Smooth muscle cell (in vitro differentiated cells): ENCODE results near the gene FLNC. TPM values are rescaled to one million over a fixed set of nuclear protein-coding genes. Genes with fewer than 3 reads are reported as not detected.

Source experiments
- DNase-seq: peaks from one replicate; lab custom pipeline; 2025; ENCODE audit not compliant: unreplicated experiment; lab: John Stamatoyannopoulos, UW
- H2AFZ ChIP-seq: fragments of 200-600 bp; sonication (generic); 2 replicates; pipeline ENCODE4 v1.6.0; 2016; ENCODE audit warnings: antibody characterized with exemption, low read depth, mild to moderate bottlenecking
- H3F3A ChIP-seq: fragments of 200-600 bp; sonication (generic); 2 replicates; pipeline ENCODE4 v1.6.0; 2017; ENCODE audit warnings: antibody characterized with exemption, low read depth
- H3K27ac ChIP-seq: fragments of 200-600 bp; sonication (generic); 2 replicates; pipeline ENCODE4 v1.5.1; 2016; ENCODE audit warnings: low read depth, mild to moderate bottlenecking
- H3K27me3 ChIP-seq: fragments of 200-600 bp; sonication (generic); 2 replicates; pipeline ENCODE4 v1.6.1; 2016; ENCODE audit warnings: low read depth, mild to moderate bottlenecking
- H3K36me3 ChIP-seq: fragments of 200-600 bp; sonication (generic); 2 replicates; pipeline ENCODE4 v1.5.1; 2016; ENCODE audit warnings: low read depth
- H3K4me1 ChIP-seq: fragments of 200-600 bp; sonication (generic); 2 replicates; pipeline ENCODE4 v1.5.1; 2016; ENCODE audit warnings: low read depth
- H3K4me2 ChIP-seq: fragments of 200-600 bp; sonication (generic); 2 replicates; pipeline ENCODE4 v1.6.0; 2016; ENCODE audit warnings: mild to moderate bottlenecking
- H3K4me3 ChIP-seq: fragments of 200-600 bp; sonication (generic); 2 replicates; pipeline ENCODE4 v1.5.1; 2016; ENCODE audit warnings: mild to moderate bottlenecking
- H3K79me2 ChIP-seq: fragments of 200-600 bp; sonication (generic); 2 replicates; pipeline ENCODE4 v1.6.0; 2016; ENCODE audit warnings: low read depth, mild to moderate bottlenecking
- H3K9ac ChIP-seq: fragments of 200-600 bp; sonication (generic); 2 replicates; pipeline ENCODE4 v1.6.0; 2016; ENCODE audit warnings: low read depth
- H3K9me3 ChIP-seq: fragments of 200-600 bp; sonication (generic); replicated peaks from 2 replicates; pipeline ENCODE4 v1.5.1; 2016; ENCODE audit warnings: low read depth
- H4K20me1 ChIP-seq: fragments of 200-600 bp; sonication (generic); 2 replicates; pipeline ENCODE4 v1.6.0; 2016; ENCODE audit warnings: low read depth
- WGBS: methylation state at CpG from one replicate; pipeline ENCODE4 v1.1.7; 2016; ENCODE audit warnings: low lambda C conversion rate; 5-methylcytosine and 5-hydroxymethylcytosine counted together
- polyA plus RNA-seq: library from polyadenylated mRNA; unstranded; fragments of >200 nt; fragmentation: Nextera tagmentation; extraction: Ambion mirVana; gene quantifications from 2 replicates; pipeline ENCODE4 v1.2.1, GENCODE V29; 2016
- total RNA-seq: library from RNA; depleted of rRNA; stranded (reverse); fragments of >200 nt; gene quantifications from 2 replicates; pipeline ENCODE4 v1.2.3, GENCODE V29; 2014
- TF ChIP-seq, protein P1 (sequence below): fragments of 200-600 bp; sonication (generic); IDR thresholded peaks from 2 replicates; pipeline ENCODE4 v1.5.1; 2017; ENCODE audit warnings: borderline replicate concordance, mild to moderate bottlenecking, antibody characterized with exemption; ENCODE audit not compliant: insufficient read depth, poor library complexity, severe bottlenecking

Gene FLNC
- total and polyA plus RNA-seq, 2 experiments from 2014 or later, result 31.7 to 34.2 TPM

DNA sequence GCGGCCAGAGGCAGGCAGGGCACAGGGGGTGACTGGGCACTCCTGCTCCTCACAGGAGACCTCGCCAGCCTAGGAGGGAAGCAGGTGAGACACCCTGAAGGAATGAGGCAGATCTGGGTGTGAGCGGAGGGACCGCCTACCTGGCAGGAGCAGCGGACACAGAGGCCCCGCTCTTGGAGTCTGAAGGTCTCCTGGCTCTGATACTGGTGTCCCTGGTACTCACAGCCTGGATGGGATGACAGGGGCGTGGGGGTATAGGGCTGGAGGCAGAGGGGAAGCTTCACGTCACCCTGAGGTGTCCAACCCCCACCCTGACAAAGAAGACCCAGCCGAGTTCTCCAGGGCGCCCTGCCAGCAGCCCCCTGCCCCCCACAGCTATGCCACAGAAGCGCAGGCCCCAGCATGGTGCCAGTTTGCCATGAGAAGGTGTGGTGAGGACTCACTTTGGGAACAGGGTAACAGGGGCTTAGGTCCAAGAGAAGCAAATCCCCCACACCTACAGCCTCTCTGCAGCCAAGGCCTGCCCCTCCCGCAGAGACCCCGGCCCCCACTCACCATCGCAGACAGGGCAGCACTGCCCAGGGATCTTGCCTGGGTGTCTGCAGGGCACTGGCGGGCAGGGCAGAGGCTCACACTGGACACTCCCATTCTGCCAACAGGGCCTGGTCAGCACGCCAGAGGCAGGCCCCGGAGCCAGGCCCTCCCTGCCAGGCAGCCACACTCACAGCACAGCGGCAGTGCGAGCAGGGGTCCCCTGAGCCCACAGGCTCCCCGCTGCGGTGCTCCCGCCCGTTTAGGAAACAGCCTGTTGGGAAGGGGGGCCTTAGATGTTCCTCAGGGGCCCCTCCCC, 63.3 kb downstream of the FLNC start:
- Histone ChIP-seq H3K4me3 (no peak overlapping the region), H3K4me1 (no peaks in the 10 kb centered on the region), H3K27ac (no peak overlapping the region)

DNA sequence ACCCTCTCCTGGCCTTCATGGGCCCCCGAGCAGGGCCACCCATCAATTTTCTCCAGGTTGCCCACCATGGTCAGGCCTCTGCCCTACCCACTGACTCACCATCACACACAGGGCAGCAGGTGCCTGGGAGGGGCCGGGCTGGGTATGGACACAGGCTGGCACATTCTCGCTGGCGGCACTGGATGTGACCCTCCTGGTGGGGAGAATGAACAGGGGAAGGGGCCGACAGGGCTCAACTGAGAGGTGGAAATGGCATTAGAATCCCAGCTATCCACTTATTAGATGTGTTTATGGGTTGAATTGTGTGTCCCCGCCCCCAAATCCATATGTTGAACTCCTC, 63.9 kb downstream of the FLNC start:
- Histone ChIP-seq H3K4me1 (no peaks in the 10 kb centered on the region), H3K79me2 (no peaks in the 10 kb centered on the region), H3K4me3 (no peak overlapping the region), H3K36me3 (no peaks in the 10 kb centered on the region), H3K27ac (no peak overlapping the region), H3K27me3 (no peaks in the 10 kb centered on the region), H3K9me3 (no peaks in the 10 kb centered on the region), H3K9ac (no peak overlapping the region), H4K20me1 (no peaks in the 10 kb centered on the region), H3F3A (no peaks in the 10 kb centered on the region), H2AFZ (no peak overlapping the region), H3K4me2 (no peak overlapping the region)
- no peak for DNase-seq
- TF ChIP-seq, protein P1, sequence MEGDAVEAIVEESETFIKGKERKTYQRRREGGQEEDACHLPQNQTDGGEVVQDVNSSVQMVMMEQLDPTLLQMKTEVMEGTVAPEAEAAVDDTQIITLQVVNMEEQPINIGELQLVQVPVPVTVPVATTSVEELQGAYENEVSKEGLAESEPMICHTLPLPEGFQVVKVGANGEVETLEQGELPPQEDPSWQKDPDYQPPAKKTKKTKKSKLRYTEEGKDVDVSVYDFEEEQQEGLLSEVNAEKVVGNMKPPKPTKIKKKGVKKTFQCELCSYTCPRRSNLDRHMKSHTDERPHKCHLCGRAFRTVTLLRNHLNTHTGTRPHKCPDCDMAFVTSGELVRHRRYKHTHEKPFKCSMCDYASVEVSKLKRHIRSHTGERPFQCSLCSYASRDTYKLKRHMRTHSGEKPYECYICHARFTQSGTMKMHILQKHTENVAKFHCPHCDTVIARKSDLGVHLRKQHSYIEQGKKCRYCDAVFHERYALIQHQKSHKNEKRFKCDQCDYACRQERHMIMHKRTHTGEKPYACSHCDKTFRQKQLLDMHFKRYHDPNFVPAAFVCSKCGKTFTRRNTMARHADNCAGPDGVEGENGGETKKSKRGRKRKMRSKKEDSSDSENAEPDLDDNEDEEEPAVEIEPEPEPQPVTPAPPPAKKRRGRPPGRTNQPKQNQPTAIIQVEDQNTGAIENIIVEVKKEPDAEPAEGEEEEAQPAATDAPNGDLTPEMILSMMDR, result no peak
- 98% methylated on average over 6 of the region's 6 CpGs for whole genome bisulfite sequencing

More for the DNA sequence above, 63.3 kb downstream of the FLNC start:
- DNase-seq, result no peak
- H3K9me3 ChIP-seq, result no peaks in the 10 kb centered on the region
- TF ChIP-seq, protein P1, result no peak
- H3K9ac ChIP-seq, result no peak overlapping the region
- no peaks in the 10 kb centered on the region for H3K79me2 ChIP-seq
- no peaks in the 10 kb centered on the region for H3F3A ChIP-seq
- H2AFZ ChIP-seq, result no peak overlapping the region
- 96% methylated on average over 23 of the region's 23 CpGs for WGBS
- H3K27me3 ChIP-seq, result no peaks in the 10 kb centered on the region
- H3K4me2 ChIP-seq, result no peak overlapping the region
- H4K20me1 ChIP-seq, result no peaks in the 10 kb centered on the region
- H3K36me3 ChIP-seq, result no peaks in the 10 kb centered on the region

DNA sequence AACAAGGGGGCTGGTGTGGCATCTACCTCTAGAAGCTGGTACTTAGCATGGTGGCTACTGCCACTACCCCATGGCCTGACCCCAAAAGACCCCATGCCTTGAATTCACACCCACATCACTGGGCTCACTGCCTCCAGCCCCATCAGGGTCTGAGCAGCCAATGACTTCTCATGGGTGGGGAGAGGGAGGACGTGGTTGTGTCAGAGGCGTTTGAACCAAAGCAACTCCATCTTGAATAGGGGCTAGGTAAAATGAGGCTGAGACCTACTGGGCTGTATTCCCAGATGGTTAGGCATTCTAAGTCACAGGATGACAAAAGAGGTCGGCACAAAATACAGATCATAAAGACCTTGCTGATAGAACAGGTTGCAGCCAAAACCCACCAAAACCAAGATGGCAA, 65.1 kb downstream of the FLNC start:
- DNase-seq, result no peak
- Histone ChIP-seq H3K36me3 (no peaks in the 10 kb centered on the region), H3F3A (no peaks in the 10 kb centered on the region), H2AFZ (no peak overlapping the region), H3K9ac (no peak overlapping the region), H3K27me3 (no peaks in the 10 kb centered on the region), H3K4me3 (no peak overlapping the region), H3K79me2 (no peaks in the 10 kb centered on the region), H3K4me2 (no peak overlapping the region), H3K4me1 (no peaks in the 10 kb centered on the region), H3K9me3 (no peaks in the 10 kb centered on the region), H3K27ac (no peak overlapping the region), H4K20me1 (no peaks in the 10 kb centered on the region)
- TF ChIP-seq, protein P1, result no peak
- WGBS, result 85% methylated on average over 3 of the region's 3 CpGs

DNA sequence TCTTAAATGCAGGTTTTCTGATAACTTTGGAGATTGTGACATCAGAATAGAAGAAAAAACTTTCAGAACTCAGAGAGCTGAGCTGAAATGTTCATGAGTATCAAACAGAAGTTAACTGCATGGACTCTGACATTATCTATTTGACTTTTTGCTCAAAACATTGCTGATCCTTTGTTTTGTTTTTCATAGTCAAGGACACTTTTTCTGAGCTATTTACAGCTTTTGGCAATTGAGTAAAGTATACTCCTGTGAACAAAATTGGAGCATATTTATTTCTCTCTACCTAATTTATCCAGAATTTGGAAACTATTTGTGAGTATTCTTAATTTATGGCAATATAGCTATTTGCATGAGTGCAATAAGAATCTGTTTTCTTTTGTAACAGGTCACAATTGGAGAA, 69.2 kb downstream of the FLNC start:
- no peak overlapping the region for H3K4me2 ChIP-seq
- TF ChIP-seq, protein P1, result no peak
- no peaks in the 10 kb centered on the region for H3F3A ChIP-seq
- H3K9ac ChIP-seq, result no peak overlapping the region
- no peaks in the 10 kb centered on the region for H3K27me3 ChIP-seq
- no peaks in the 10 kb centered on the region for H3K79me2 ChIP-seq
- no peaks in the 10 kb centered on the region for H4K20me1 ChIP-seq
- no peak overlapping the region for H3K27ac ChIP-seq
- no peak for DNase-seq
- no peaks in the 10 kb centered on the region for H3K9me3 ChIP-seq
- no peak overlapping the region for H3K4me3 ChIP-seq
- H3K36me3 ChIP-seq, result no peaks in the 10 kb centered on the region
- H2AFZ ChIP-seq, result no peak overlapping the region
- H3K4me1 ChIP-seq, result no peaks in the 10 kb centered on the region
